GM12865 (cell line): ENCODE data around the gene SIDT2.

ENCODE experiments used
- DNase-seq: peaks from one replicate; pipeline ENCODE4 v3.0.0; 2010; ENCODE audit warnings: low read depth
- H3K4me3 ChIP-seq: 2 replicates; pipeline ENCODE4 v1.5.1; 2011; ENCODE audit warnings: mild to moderate bottlenecking, low read depth, low read length, control low read depth
- CTCF ChIP-seq: IDR thresholded peaks from 2 replicates; pipeline ENCODE4 v1.5.1; 2011; ENCODE audit warnings: low read length, control low read depth, low read depth, inconsistent platforms; ENCODE audit not compliant: insufficient read depth; ENCODE audit errors: missing control alignments

The SIDT2 gene

GRCh38 chr11:117219001-117219400, 40.5 kb downstream of the SIDT2 start:
- DNase-seq, result no peak
- no peak overlapping the region for H3K4me3 ChIP-seq
- no peak for TF ChIP-seq CTCF

GRCh38 chr11:117219455-117219854, 40.9 kb downstream of the SIDT2 start:
- no peak for DNase-seq
- H3K4me3 ChIP-seq, result no peak overlapping the region
- no peak for TF ChIP-seq CTCF

- TF ChIP-seq CTCF, result no peak
- H3K4me3 ChIP-seq, result no peak overlapping the region
- no peak for DNase-seq
Measured at GRCh38 chr11:117219995-117220394, 41.5 kb downstream of the SIDT2 start.

- DNase-seq, result no peak
Measured at GRCh38 chr11:117220568-117220967, 42.0 kb downstream of the SIDT2 start.

GRCh38 chr11:117220999-117221774, 42.6 kb downstream of the SIDT2 start:
- no peak for TF ChIP-seq CTCF
- no peak overlapping the region for H3K4me3 ChIP-seq
- DNase-seq, result no peak

More at GRCh38 chr11:117220568-117220967, 42.0 kb downstream of the SIDT2 start:
- TF ChIP-seq CTCF, result no peak
- no peak overlapping the region for H3K4me3 ChIP-seq

GRCh38 chr11:117221775-117222517, 43.4 kb downstream of the SIDT2 start:
- DNase-seq, result no peak

More at GRCh38 chr11:117221775-117222517, 43.4 kb downstream of the SIDT2 start:
- no peak for TF ChIP-seq CTCF
- no peak overlapping the region for H3K4me3 ChIP-seq
